HepG2 (cell line): ENCODE measurements around the gene EML2. TPM values are rescaled to one million over a fixed set of nuclear protein-coding genes. Genes with fewer than 3 reads are reported as not detected.

Experiments
- ASH2L ChIP-seq: fragments of 300-600, 200-600 bp; sonication (generic); IDR thresholded peaks from 2 replicates; pipeline ENCODE4 v1.7.0; 2017; ENCODE audit warnings: low read depth, mild to moderate bottlenecking, moderate library complexity, mixed read lengths, low read length; ENCODE audit not compliant: insufficient read length
- FOSL2 ChIP-seq: sonication (generic); formaldehyde crosslinking; IDR thresholded peaks from 2 replicates; pipeline ENCODE4 v1.4.0; 2020; ENCODE audit warnings: missing genetic modification reagents
- KDM2A ChIP-seq: sonication (generic); formaldehyde crosslinking; IDR thresholded peaks from 2 replicates; pipeline ENCODE4 v1.4.0; 2020; ENCODE audit warnings: low read depth, missing genetic modification reagents, borderline replicate concordance
- KLF16 ChIP-seq, 2 experiments: sonication (generic) in 1 of 2; formaldehyde crosslinking in 1 of 2; IDR thresholded peaks; 2 replicates each; pipeline versions ENCODE4 v1.6.1 to v1.8.0; 2016 to 2023; ENCODE audit warnings: missing genetic modification reagents in 2 of 2, missing compliant biosample characterization in 1 of 2
- NR2F6 ChIP-seq, 2 experiments: IDR thresholded peaks; 2 replicates each; pipeline ENCODE4 v1.6.1; 2016; ENCODE audit warnings: antibody characterized with exemption in 1 of 2, mild to moderate bottlenecking in 1 of 2
- SIN3A ChIP-seq: IDR thresholded peaks from 2 replicates; pipeline ENCODE4 v1.6.1; 2011; ENCODE audit warnings: low read depth, mild to moderate bottlenecking, control low read depth, low read length, borderline replicate concordance
- TBL1XR1 ChIP-seq: fragments of 150-350 bp; IDR thresholded peaks from 2 replicates; pipeline ENCODE4 v1.6.1; 2014; ENCODE audit warnings: borderline replicate concordance, low read length; ENCODE audit not compliant: partially characterized antibody
- ZBTB20 ChIP-seq: sonication (generic); formaldehyde crosslinking; IDR thresholded peaks from 2 replicates; pipeline ENCODE4 v1.8.1; 2023; ENCODE audit warnings: missing genetic modification reagents, low read depth, mild to moderate bottlenecking, borderline replicate concordance
- ZKSCAN5 ChIP-seq: sonication (generic); formaldehyde crosslinking; IDR thresholded peaks from 2 replicates; pipeline ENCODE4 v1.5.1; 2020; ENCODE audit warnings: mild to moderate bottlenecking, missing genetic modification reagents
- ZNF136 ChIP-seq: sonication (generic); formaldehyde crosslinking; IDR thresholded peaks from 2 replicates; pipeline ENCODE4 v1.8.1; 2022; ENCODE audit warnings: low read depth, mild to moderate bottlenecking, moderate library complexity, missing genetic modification reagents
- ZNF34 ChIP-seq: sonication (generic); formaldehyde crosslinking; IDR thresholded peaks from 2 replicates; pipeline ENCODE4 v1.4.0; 2020; ENCODE audit warnings: mild to moderate bottlenecking, missing genetic modification reagents, borderline replicate concordance
- ZNF383 ChIP-seq: sonication (generic); formaldehyde crosslinking; IDR thresholded peaks from 2 replicates; pipeline ENCODE4 v1.4.0; 2020; ENCODE audit warnings: missing genetic modification reagents, mild to moderate bottlenecking, borderline replicate concordance
- ZNF563 ChIP-seq: sonication (generic); formaldehyde crosslinking; IDR thresholded peaks from 2 replicates; pipeline ENCODE4 v1.8.0; 2022; ENCODE audit warnings: mild to moderate bottlenecking, moderate library complexity, missing genetic modification reagents
- ZNF619 ChIP-seq: sonication (generic); formaldehyde crosslinking; IDR thresholded peaks from 2 replicates; pipeline ENCODE4 v1.4.0; 2020; ENCODE audit warnings: mild to moderate bottlenecking, missing genetic modification reagents
- ZNF709 ChIP-seq: sonication (generic); formaldehyde crosslinking; IDR thresholded peaks from 2 replicates; pipeline ENCODE4 v1.5.0; 2020; ENCODE audit warnings: mild to moderate bottlenecking, missing genetic modification reagents
- ZNF749 ChIP-seq: sonication (generic); formaldehyde crosslinking; IDR thresholded peaks from 2 replicates; pipeline ENCODE4 v1.8.0; 2022; ENCODE audit warnings: mild to moderate bottlenecking, missing genetic modification reagents, moderate library complexity, borderline replicate concordance
- polyA plus RNA-seq, 8 experiments: library from polyadenylated mRNA; depleted of rRNA in 3 of 8; stranded (reverse) in 7 of 8; unstranded in 1 of 8; fragments of >200 nt; fragmentation: Illumina TruSeq in 4 of 8; extraction: Trizol in 4 of 8; gene quantifications; 2 replicates each; pipeline versions ENCODE4 v1.2.1 to v1.2.3, GENCODE V29; 2011 to 2016; ENCODE audit warnings: low read depth in 4 of 8, missing spikeins in 1 of 8, mixed read lengths in 1 of 8; ENCODE audit not compliant: insufficient read depth in 1 of 8
- total RNA-seq, 5 experiments: library from RNA; depleted of rRNA; stranded (reverse); fragments of >200 nt; fragmentation: Illumina TruSeq; extraction: Trizol; gene quantifications; 2 replicates each; pipeline ENCODE4 v1.2.3, GENCODE V29; 2016; ENCODE audit warnings: low read depth in 1 of 5
- TF ChIP-seq, protein P1 (sequence below): IDR thresholded peaks from 2 replicates; pipeline ENCODE4 v1.6.1; 2016; ENCODE audit warnings: low read depth, missing genetic modification reagents, missing compliant biosample characterization
- TF ChIP-seq, protein P2 (sequence below): IDR thresholded peaks from 2 replicates; pipeline ENCODE4 v1.6.1; 2016; ENCODE audit warnings: mild to moderate bottlenecking
- TF ChIP-seq, protein P3 (sequence below): IDR thresholded peaks from 2 replicates; pipeline ENCODE4 v1.6.1; 2012; ENCODE audit warnings: inconsistent platforms
- TF ChIP-seq, protein P4 (sequence below): sonication (generic); formaldehyde crosslinking; IDR thresholded peaks from 2 replicates; pipeline ENCODE4 v1.8.0; 2022; ENCODE audit warnings: mild to moderate bottlenecking, missing genetic modification reagents, moderate library complexity
- TF ChIP-seq, protein P5 (sequence below): sonication (generic); formaldehyde crosslinking; IDR thresholded peaks from 2 replicates; pipeline ENCODE4 v1.5.1; 2020; ENCODE audit warnings: missing genetic modification reagents, mild to moderate bottlenecking, borderline replicate concordance

Gene EML2
- total and polyA plus RNA-seq, 2 of the 13 experiments (the other 11 are each of a cell fraction or from before 2014, with no cell fraction given): 7.3 to 12.9 TPM

DNA sequence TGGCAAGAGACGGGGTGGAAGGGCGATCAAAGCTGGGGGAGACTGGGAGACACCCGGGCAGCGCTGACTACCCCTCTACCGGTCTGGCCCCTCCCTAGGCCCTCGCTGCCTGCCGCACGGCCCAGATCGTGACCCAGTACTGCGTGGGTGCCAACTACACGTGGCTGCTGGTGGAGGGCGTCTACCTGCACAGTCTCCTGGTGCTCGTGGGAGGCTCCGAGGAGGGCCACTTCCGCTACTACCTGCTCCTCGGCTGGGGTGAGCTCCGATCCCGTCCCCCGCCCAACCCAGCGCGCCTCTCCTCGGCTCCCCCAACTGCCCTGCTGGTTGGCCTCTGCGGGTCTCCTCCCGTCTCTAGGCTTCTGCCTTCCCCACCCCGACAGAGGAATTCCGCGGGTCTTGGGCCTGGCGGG lies 37.7 kb upstream of the EML2 start (continued):
- TF ChIP-seq, protein P1, sequence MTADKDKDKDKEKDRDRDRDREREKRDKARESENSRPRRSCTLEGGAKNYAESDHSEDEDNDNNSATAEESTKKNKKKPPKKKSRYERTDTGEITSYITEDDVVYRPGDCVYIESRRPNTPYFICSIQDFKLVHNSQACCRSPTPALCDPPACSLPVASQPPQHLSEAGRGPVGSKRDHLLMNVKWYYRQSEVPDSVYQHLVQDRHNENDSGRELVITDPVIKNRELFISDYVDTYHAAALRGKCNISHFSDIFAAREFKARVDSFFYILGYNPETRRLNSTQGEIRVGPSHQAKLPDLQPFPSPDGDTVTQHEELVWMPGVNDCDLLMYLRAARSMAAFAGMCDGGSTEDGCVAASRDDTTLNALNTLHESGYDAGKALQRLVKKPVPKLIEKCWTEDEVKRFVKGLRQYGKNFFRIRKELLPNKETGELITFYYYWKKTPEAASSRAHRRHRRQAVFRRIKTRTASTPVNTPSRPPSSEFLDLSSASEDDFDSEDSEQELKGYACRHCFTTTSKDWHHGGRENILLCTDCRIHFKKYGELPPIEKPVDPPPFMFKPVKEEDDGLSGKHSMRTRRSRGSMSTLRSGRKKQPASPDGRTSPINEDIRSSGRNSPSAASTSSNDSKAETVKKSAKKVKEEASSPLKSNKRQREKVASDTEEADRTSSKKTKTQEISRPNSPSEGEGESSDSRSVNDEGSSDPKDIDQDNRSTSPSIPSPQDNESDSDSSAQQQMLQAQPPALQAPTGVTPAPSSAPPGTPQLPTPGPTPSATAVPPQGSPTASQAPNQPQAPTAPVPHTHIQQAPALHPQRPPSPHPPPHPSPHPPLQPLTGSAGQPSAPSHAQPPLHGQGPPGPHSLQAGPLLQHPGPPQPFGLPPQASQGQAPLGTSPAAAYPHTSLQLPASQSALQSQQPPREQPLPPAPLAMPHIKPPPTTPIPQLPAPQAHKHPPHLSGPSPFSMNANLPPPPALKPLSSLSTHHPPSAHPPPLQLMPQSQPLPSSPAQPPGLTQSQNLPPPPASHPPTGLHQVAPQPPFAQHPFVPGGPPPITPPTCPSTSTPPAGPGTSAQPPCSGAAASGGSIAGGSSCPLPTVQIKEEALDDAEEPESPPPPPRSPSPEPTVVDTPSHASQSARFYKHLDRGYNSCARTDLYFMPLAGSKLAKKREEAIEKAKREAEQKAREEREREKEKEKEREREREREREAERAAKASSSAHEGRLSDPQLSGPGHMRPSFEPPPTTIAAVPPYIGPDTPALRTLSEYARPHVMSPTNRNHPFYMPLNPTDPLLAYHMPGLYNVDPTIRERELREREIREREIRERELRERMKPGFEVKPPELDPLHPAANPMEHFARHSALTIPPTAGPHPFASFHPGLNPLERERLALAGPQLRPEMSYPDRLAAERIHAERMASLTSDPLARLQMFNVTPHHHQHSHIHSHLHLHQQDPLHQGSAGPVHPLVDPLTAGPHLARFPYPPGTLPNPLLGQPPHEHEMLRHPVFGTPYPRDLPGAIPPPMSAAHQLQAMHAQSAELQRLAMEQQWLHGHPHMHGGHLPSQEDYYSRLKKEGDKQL (CRISPR knock-in tag): no peak
- TF ChIP-seq KDM2A: peak; percentile 67
- TF ChIP-seq ZKSCAN5: no peak
- TF ChIP-seq ZBTB20: no peak
- TF ChIP-seq FOSL2: no peak
- TF ChIP-seq ZNF383 (CRISPR knock-in tag): no peak
- TF ChIP-seq, protein P2, sequence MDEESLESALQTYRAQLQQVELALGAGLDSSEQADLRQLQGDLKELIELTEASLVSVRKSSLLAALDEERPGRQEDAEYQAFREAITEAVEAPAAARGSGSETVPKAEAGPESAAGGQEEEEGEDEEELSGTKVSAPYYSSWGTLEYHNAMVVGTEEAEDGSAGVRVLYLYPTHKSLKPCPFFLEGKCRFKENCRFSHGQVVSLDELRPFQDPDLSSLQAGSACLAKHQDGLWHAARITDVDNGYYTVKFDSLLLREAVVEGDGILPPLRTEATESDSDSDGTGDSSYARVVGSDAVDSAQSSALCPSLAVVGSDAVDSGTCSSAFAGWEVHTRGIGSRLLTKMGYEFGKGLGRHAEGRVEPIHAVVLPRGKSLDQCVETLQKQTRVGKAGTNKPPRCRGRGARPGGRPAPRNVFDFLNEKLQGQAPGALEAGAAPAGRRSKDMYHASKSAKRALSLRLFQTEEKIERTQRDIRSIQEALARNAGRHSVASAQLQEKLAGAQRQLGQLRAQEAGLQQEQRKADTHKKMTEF (CRISPR knock-in tag): no peak
- no peak for TF ChIP-seq ZNF709 (CRISPR knock-in tag)
- TF ChIP-seq ZNF749 (CRISPR knock-in tag): no peak
- no peak for TF ChIP-seq KLF16 (CRISPR knock-in tag; IDR thresholded peaks at IDR 0.05)
- TF ChIP-seq, protein P3, sequence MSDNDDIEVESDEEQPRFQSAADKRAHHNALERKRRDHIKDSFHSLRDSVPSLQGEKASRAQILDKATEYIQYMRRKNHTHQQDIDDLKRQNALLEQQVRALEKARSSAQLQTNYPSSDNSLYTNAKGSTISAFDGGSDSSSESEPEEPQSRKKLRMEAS: peak; percentile 53; the same call in 1 of the 2 replicates
- TF ChIP-seq, protein P4, sequence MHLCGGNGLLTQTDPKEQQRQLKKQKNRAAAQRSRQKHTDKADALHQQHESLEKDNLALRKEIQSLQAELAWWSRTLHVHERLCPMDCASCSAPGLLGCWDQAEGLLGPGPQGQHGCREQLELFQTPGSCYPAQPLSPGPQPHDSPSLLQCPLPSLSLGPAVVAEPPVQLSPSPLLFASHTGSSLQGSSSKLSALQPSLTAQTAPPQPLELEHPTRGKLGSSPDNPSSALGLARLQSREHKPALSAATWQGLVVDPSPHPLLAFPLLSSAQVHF (CRISPR knock-in tag): no peak
- TF ChIP-seq ZNF136 (CRISPR knock-in tag): no peak
- TF ChIP-seq NR2F6 (IDR thresholded peaks at IDR 0.05): no peak
- no peak for TF ChIP-seq NR2F6 (CRISPR knock-in tag; IDR thresholded peaks at IDR 0.05)
- no peak for TF ChIP-seq ASH2L
- TF ChIP-seq, protein P5, sequence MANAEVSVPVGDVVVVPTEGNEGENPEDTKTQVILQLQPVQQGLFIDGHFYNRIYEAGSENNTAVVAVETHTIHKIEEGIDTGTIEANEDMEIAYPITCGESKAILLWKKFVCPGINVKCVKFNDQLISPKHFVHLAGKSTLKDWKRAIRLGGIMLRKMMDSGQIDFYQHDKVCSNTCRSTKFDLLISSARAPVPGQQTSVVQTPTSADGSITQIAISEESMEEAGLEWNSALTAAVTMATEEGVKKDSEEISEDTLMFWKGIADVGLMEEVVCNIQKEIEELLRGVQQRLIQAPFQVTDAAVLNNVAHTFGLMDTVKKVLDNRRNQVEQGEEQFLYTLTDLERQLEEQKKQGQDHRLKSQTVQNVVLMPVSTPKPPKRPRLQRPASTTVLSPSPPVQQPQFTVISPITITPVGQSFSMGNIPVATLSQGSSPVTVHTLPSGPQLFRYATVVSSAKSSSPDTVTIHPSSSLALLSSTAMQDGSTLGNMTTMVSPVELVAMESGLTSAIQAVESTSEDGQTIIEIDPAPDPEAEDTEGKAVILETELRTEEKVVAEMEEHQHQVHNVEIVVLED: no peak
- no peak for TF ChIP-seq SIN3A
- TF ChIP-seq TBL1XR1: no peak
- no peak for TF ChIP-seq ZNF619 (CRISPR knock-in tag)
- TF ChIP-seq ZNF563 (CRISPR knock-in tag): 0 out of 2 replicates have a peak, but pooled peaks have one; percentile 25
- no peak for TF ChIP-seq ZNF34 (CRISPR knock-in tag)
